NCI-H2107 treated with DMSO at 0.1 percent for 48 hours (cell line): Measurements from ENCODE around the gene CCDC30.
"Not testable (repeated sequence)": the region's sequence is repeated elsewhere in the genome, so short reads cannot be mapped to it uniquely, and the experiment has no call there.

ENCODE experiments used
- DNase-seq: peaks from one replicate; lab custom pipeline; 2025; ENCODE audit not compliant: unreplicated experiment; lab: John Stamatoyannopoulos, UW

CCDC30 gene

DNA sequence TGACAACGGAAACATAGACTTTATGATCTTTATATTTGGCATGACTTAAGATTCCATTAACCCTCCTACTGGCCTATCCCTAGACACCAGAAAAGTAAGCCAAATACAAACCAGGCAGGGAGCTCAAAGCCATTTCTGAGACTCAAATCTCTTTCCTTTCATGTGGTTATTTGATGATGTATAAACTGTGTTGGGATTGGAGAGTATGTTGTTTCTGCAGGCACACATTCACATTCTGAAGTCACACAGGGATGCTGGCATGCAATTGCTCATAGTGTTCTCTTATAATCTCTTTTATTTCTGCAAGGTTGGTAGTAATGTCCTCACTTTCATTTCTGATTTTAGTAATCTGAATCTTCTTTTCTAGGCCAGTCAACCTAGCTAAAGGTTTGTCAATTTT is 13.0 kb upstream of the CCDC30 start:
- DNase-seq, result no peak

- DNase-seq, result no peak
Measured at GRCh38 chr1:42453386-42453785, 9.7 kb upstream of the CCDC30 start.

DNA sequence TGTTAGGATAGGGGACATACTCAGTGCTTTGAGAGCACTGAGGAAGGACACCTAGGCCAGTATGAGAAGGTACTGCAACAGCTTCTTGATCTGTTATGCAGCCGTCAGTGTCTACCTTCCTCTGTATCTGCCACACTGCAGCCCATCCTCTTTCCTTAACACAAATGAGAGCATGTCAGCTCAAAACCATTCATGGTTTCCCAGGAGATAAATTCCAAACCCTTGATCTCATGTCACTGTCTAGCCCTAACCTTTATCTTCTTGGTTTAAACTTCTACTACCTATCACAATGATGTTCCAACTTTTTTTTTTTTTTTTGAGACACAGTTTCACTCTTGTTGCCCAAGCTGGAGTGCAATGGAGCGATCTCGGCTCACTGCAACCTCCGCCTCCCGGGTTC is 8.7 kb upstream of the CCDC30 start:
- no peak for DNase-seq

DNA sequence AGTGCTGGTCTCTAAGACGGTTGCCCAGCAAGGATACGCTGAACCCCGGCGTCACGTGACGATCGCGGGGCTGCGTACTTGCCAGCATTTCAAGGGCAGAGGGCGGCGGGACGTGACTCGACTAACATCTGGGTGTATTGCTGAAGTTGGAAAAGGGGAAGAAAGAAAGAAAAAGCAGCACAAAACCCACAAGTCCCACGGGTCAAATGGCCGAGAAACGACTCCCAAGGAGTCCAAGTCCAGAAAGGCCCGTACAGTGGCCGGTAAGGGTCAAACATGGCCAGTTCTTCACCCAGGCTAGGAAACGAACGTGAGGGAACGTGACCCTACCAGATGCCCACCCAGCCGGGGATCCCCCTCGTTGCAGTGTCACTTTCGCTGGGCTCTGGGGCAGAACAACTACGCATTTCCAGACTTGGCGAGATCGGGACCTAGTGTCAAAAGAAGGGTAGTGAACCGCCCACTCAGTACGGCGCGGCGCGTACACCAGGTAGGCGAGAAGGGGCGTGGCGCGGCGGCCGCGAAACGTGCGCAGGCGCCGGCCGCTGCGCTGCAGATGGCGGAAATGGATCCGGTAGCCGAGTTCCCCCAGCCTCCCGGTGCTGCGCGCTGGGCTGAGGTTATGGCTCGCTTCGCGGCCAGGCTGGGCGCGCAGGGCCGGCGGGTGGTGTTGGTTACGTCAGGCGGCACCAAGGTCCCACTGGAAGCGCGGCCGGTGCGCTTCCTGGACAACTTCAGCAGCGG is 6.9 kb upstream of the CCDC30 start, which contains the start of the genes PPCS and ZMYND12:
Gene PPCS (plus strand): TSS at position 534 of the 744 bp plus-strand sequence. CDS start 23 bp downstream, at position 557.
Gene ZMYND12 (minus strand): TSS at position 13 of the 744 bp plus-strand sequence. CDS start 25 bp downstream, outside the sequence.
- peak; percentile 92 for DNase-seq

GRCh38 chr1:42456754-42457089 is 6.4 kb upstream of the CCDC30 start:
- peak; percentile 44 for DNase-seq

DNA sequence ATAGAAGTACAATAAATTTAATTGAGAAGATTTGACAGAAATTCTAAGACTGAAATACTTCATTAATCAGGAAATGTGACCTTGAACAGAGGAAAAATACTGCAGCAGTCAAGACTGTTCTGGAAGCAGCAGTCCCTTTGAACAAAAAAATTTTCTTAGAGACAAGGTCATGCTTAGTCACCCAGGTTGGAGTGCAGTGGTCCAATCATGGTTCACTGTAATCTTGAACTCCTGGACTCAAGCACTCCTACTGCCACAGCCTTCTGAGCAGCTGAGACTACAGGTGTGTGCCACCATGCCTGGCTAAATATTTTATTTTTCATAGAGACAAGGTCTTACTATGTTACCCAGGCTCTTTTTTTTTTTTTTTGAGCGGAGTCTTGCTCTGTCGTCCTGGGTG is 1.9 kb upstream of the CCDC30 start:
- DNase-seq, result no peak

DNA sequence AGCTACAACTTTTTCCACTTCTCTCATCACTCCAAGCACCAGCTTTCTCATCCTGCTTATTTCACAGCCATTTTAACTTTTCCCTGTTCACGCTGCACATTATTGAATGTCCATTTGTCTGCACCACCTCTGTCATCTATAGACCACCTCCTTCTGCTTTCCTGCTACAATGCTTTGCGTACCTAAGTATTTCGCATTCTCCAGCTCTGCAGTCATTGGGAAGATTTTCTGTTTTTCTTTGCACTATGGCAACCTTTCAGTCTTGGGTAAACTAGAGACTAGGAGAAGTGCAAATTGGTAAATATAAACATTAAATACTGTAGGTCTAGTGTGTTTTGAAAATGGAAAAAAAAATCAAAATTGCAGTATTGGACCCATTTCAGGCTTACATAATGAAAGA is 835 bp downstream of the CCDC30 start:
- DNase-seq, result no peak

DNA sequence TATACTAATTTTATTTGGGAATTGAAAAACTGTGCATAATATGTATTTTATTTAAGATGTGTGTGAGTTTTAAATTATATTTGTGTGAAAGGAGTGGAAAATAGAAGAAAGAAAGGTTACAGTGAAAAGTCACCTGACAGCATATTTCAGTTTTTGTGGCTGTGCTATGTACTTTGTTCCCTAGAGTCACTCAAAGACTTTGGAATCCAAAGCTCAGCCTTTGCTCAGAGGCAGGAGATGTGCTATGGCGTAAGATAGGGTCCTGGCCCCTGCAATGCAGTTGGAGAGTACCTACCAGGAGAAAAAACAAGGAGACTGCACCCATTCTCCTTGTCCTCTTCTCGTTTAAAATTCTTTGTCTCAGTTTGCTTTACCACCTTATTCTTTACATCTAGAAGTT is 2.9 kb downstream of the CCDC30 start:
- DNase-seq, result no peak

DNA sequence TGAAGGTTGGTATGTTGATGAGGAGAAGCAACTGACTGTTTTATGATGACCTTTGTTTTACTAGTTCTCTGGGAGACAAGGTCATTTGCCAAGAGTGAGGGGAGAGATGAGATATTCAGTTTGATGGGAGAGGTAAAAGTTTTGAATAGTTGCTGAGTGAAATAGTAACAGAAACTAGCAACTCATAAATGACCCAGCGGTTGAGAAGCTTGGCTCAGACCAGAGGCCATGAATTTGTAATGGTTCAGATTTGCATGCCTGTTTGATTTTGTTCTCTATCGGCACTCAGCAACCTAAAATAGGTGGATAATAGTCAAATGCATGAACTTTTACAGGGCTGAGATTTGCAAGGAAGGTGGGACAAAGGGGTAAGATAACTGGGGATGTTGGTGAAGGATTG is 6.6 kb downstream of the CCDC30 start:
- no peak for DNase-seq

DNA sequence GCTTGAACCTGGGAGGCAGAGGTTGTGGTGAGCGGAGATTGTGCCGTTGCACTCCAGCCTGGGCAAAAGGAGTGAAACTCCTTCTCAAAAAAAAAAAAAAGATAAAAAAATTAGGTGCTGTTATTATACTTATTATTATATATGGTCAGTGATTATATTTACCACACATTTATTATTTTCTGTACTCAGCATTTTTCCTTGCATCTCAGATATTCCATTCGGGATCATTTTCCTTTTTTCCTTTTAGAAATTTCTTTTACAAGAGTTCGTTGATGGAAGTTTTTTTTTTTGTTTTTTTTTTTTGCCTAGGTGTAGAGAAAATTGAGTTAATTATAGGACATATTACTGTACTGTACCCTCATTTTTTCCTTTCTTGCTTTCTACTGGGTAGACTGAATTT is 13.5 kb downstream of the CCDC30 start:
- no peak for DNase-seq

DNA sequence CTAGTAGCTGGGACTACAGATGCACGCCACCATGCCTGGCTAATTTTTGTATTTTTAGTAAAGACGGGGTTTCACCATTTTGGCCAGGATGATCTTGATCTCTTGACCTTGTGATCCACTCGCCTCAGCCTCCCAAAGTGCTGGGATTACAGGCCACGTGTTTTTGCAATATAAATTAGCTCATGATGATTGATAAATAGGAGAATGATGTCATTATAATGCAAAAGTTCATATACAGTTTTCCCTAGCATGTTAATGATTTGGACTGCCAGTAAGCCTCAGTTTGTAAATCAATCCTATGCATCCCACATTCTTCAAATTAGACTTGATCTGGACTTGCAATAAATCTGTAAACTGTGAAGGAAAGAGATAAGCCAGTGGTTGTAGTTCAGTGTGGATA is 14.3 kb downstream of the CCDC30 start:
- DNase-seq, result not testable (repeated sequence)

- no peak for DNase-seq
Measured at GRCh38 chr1:42477775-42478174, 14.7 kb downstream of the CCDC30 start.

DNA sequence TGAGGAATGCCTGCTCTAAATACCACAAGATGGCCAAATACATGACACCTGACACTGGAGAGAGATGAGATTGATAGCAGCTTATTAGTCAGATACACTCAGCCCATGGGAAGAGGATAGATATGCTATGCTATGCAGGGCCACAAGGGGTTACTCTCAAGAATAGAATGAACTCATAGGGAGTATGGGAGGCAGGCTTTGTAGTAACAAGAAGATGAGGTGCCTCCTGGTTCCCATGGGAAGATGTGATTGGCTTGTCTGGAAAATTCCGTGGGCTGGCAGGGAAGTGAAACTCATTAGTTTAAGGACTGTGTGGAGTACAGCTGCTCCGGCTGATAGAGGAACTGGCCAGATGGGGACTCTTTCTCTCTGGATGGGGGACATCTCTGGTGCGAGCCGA is 16.5 kb downstream of the CCDC30 start:
- DNase-seq, result no peak

DNA sequence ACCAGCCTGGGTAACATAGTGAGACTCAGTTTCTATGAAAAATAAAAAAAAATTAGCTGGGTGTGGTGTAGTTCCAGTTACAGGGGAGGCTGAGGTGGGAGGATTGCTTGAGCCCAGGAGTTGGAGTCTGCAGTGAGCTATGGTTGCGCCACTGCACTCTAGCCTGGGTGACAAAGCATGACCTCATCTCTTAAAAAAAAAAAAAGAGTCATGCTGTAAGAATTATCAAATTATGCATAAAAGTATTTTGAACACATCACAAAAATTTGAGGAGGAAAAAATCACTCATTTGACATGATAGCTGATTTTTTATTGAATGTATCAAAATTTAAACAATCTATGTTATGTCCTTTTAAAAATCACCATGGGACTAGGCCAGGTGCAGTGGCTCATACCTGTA is 17.8 kb downstream of the CCDC30 start:
- DNase-seq, result no peak

GRCh38 chr1:42482635-42483153 is 19.6 kb downstream of the CCDC30 start:
- DNase-seq, result no peak

GRCh38 chr1:42484382-42484781 is 21.3 kb downstream of the CCDC30 start:
- no peak for DNase-seq

- DNase-seq, result no peak
Measured at GRCh38 chr1:42490237-42490636, 27.2 kb downstream of the CCDC30 start.

GRCh38 chr1:42502031-42502430 is 38.9 kb downstream of the CCDC30 start:
- DNase-seq, result not testable (repeated sequence)

DNA sequence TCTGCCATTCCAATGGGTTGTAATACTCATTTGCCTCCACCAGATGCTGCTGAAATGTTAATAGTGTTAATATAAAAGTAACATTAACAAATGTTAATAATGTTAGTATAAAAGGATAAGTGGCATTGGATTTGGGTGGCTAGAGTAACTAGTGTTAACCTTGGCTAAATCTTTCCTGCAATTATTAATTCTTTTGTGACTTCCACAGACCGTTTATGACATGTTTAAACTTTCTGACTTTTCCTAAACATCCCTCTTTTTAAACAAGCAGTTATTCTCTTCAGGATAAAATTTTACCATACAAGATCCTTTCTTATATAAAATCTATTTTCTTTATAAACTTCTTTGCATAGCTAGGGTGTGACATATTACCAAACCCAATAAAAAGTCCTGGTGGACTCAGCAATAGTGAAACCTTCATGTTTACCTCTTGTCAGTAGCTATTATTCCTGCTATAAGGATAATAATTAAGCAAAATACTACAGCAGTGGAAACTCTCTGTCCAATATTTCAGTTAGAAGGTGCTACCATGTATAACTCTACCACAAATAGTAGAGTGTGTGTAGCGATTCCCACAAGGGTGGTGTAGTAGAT is 41.5 kb downstream of the CCDC30 start:
- DNase-seq, result no peak

DNA sequence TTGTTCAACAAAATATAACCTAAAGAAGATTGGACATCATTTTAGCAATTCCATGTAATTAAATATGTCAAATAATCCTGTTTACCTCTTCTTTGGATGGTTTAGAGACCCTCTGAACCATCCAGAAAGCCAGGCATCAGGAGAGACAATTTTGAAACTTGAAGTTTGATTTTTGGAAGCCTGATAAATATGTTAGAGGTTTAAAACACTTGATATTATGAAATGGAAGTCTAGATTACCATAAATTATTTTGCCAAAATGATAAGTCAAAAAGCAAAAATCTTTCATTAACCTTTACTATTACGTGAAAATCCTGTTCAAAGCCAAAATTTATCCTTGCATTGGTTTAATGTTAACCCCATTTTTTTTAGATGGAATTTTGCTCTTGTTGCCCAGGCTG is 43.5 kb downstream of the CCDC30 start:
- no peak for DNase-seq

GRCh38 chr1:42511581-42512155 is 48.6 kb downstream of the CCDC30 start:
- not testable (repeated sequence) for DNase-seq

DNA sequence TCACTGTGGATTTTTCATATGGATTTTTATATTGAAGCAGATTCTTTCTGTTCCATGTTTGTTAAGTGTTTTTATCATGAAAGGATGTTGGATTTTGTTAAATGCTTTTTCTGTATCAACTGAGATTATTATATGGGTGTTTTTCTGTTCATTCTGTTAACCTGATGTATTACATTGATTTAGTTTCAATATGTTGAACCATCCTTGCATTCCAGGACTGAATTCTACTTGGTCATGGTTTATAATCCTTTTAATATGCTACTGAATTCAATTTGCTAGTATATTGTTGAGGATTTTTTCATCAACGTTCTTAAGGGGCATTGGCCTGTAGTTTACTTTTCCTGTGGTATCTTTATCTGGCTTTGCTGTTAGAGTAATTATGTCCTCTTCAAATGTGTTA is 55.8 kb downstream of the CCDC30 start:
- no peak for DNase-seq
